HG03558 (cell line): Measurements from ENCODE around the gene CEP20.
"Not testable (repeated sequence)": the region's sequence is repeated elsewhere in the genome, so short reads cannot be mapped to it uniquely, and the experiment has no call there.

Experiments used
- ATAC-seq: cut with Tn5 transposase; IDR thresholded peaks from one replicate; pipeline ENCODE4 v1.9.1; 2021; ENCODE audit warnings: moderate number of reproducible peaks; ENCODE audit not compliant: unreplicated experiment; ENCODE audit errors: extremely low read depth

The CEP20 gene

DNA sequence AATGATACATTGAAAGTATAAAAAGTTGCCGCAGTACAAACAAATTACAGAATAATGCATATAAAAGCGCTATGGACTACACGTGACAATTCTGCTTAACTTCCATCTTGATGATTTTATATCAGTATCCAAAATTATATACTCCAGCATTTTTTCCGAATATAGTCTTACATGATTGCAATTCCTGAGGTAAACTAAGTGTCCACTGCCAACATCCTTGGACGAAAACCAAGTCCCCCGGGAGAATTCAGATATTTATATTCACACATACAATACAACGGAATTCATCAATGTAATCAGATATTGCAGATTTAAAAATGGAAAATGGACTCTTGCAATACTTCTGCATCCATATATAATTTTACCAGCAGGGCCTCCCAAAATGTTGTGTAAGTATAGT lies 22.7 kb downstream of the CEP20 start:
- no peak for ATAC-seq

DNA sequence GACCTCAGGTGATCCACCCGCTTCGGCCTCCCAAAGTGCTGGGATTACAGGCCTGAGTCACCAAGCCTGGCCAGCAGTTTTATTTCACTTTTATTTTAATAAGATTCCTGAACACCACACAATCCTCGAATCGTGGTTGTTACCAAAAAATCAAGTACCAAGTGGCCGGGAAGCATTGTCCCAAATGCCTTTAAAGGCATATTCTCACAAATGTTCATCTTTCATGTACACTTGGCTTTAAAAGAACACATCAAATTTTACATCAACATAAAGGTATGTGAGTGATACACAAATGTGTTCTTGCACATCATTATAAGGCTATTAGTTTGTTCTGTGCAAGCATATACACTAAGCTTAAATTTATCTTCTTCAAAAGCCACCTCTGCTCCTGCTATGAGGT lies 23.5 kb downstream of the CEP20 start:
- no peak for ATAC-seq

DNA sequence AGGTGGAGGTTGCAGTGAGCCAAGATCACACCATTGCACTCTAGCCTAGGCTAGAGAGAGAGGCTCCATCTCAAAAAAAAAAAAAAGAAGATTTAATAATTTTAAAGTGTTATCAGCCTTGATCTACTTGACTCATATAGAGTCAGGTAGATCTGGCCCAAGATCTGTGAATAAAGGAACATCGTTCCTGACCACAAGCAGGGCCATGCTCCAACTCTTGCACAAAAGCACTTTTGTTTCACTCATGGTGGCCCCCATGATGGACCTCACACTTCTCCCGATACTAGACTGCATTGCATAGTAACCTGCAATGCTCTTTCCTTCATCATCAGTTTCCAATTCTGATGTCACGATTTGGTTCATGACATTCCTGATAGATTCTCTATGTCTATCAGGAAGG lies 26.4 kb downstream of the CEP20 start:
- ATAC-seq = no peak

DNA sequence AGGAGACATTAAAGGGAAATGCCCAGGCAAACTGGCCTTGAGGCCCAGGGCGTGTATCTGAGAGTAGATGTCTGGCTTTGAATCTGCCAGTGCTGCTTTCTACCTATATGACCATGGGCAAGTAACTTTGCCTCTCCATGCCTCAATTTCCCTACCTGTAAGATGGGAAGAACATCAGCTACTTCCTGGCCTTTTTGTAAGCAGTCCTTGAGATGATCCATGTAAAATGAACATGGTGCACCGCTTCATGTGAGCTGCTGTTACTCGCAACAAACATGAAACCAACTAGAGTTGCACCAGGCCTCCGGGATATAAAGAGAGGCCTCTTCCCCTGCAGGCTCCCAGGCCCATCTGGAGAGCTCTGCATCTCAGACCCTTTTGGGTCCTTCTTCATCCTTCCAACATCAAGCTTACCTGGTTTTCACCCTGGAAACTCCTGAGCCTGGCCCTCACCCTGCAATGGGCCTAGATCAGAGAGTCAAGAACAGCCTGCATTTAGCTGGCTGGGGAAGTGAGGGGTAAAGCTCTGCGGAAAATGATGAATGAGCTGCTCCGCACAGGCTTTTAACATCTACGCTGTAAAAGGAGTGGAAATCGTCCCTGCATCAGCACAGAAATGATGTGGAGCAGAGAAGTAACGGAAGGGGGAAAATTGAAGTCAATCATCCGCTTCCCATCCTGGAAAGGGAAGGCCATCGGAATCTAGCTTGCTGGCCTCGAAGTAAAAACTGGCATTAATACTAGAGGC lies 29.3 kb downstream of the CEP20 start:
- ATAC-seq = no peak

DNA sequence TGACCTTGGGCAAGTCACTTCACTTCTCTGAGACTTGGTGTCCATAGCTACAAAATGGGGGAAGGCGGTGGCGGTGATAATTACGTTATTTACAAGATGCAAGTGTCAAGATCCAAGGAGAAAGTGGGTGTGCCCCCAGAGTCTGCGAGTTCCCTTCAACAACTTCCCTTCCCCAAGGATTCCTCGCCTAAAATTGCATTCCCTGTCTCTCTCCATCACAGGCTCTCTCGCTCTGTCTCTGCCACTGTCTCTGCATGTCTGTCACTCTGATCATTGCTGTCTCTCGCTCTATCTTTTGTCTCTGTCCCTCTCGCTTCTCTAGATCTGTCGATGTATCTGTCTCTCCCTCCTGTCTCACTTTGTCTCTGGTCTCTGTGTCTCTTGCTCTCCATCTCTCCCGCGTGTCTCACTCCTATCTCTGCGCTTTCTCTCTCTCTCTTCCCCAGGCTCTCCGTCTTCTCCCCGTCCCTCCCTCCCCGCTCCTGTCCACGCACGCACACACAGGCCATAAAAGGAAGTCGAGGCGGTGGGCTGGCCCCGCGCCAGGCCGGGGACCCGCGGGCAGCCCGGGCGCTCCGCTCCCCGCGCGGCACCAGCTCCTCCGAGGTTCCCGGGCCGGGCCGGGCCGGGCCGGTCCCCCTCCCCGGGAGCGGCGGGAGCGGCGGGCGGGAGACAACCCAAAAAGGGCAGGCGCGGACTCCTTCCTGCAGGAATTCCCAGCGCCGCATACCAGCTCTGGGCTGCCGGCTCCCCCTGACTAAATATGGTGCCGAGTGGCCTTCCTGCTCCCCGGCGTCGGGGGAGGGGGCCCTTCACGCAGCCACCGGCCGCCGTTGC lies 30.5 kb downstream of the CEP20 start:
- ATAC-seq = no peak

DNA sequence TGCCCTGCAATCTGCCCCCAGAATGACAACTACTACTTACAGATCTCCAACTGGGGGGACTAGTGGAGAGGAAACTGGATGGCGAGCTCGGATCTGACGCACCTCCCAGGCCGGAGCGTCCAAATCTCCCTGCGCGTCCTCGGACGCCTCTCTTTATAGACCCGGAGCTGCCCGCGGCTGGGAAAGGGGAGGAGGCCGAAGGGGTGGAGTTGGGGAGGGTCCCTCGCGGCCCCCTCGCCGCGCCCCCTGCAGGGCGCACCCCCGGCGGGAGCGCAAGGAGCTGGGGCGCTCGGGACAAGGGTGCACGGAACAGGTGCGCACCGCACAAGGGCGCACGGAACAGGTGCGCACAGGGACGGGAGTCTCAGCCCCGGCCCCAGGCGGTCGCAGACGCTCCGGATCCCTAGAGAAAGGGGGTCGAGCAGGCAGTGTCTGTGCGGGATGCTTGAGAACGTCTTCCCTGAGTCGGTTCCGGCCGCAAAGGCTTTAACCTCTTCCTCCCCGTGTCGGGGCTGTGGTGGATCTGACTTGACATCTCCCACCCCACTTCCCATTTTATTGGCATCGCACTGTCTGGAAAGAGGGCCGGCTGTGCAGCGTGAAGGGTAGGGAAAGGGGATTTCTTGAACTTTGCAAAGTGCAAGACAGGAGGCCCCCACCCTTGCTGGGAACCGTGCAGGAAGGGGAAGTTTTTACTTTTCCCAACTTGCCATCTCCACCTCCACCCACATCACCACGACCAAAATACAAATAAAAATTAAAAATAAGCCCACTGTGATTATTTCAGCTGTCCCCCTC lies 31.3 kb downstream of the CEP20 start, which contains the start of gene MYH11:
MYH11 (minus strand) TSS at position 128 of the 798 bp plus-strand sequence. CDS start 18,776 bp downstream, outside the sequence.
- no peak for ATAC-seq

DNA sequence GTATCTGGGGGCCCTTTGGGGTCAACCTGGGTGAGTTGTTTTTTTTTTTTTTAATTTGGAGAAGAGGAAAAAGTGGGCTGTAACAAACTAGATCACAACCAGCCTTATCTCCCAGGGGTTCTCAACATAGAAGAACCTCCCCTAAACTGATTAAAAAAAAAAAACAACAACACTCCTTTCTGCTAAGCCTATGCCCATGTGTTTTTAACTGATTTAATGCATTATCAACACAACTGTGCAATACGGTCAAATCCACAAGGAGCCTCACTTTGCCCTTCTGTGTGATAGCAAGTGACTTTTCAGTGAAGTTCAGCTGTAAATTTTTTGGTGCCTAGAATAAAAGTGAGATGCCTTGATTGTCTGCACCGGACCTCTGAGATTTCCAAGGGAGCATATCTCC lies 32.2 kb downstream of the CEP20 start:
- ATAC-seq = no peak

DNA sequence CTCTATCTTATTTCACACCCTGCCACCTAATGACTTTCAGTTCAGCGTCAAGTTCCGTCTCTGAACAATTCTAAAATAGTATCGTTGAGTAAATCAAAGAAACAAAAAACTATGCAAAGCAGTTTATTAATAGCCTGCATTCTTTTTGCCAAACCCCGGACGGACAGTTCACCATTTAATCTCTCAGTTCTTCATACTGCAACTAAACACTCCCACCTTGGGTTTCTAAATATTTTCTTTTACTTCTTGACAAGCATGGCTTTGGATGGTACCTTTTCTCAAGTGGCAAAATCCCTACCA lies 32.7 kb downstream of the CEP20 start:
- ATAC-seq = peak; percentile 69

DNA sequence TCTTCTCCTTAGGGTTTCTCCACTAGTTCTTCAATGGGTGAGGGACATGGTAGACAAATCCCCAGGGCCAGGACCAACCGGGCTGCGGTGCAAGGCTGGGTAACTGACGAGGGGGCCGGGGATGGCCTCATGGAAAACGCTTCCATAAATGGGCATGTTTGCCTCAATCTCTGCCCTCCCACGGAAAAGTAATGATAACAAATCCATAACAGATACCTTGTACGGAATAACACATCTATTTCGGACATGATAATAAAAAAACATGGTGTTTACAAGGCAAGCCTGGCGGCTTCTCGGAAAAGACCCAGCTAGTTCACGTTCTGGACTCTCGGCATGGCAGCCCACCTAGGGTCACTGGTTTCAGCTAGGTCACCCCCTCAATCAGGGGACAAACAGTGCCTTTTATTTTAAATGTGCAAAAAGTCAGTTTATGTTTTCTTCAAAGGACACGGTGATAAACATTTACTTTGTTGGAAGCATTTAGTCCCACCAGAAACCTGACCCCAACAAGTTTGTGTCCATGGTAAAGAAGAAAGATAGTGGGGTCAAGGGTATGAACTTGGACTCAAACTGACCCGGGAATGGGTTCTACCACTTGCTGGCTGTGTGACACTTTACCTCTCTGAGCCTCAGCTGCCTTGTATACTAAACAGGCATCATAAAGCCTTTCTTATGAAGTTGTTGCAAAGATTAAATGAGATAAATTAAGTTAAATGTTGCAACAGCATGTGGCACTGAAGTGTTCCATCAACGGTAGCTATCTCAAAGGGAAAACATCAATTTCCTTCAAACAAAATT lies 33.3 kb downstream of the CEP20 start:
- ATAC-seq = no peak

DNA sequence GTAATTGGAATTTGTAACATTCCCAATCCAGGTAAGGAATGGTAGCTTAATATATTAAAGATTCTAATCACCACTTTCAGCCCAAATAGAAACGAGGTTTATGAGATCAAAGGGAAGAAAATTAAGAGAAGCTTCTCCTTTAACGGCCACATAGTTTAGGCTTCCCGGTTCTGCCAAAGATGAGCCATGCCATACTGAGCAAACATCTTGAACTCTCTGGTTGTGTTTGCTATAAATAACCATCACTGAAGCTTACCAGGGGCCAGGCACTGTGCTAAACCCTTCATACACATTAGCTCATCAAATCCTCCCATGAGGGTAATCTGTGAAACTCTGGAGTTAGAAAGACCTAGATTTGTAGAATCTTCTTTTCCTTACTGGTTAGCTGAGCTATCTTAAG lies 34.3 kb downstream of the CEP20 start:
- ATAC-seq = no peak

DNA sequence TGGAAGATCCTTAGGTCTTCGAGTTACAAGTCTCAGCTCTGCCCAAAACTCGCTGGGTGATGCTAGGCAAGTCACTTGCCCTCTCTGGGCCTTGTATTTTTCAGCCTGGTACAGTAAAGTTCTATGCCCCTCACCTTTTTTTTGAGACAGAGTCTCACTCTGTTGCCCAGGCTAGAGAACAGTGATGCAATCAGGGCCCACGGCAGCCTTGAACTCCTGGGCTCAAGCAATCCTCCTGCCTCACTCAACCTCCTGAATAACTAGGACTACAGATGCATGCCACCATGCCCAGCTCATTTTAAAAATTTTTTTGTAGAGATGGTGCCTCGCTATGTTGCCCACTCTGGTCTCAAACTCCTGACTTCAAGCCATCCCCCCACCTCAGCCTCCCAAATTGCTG lies 35.4 kb downstream of the CEP20 start:
- ATAC-seq = no peak

DNA sequence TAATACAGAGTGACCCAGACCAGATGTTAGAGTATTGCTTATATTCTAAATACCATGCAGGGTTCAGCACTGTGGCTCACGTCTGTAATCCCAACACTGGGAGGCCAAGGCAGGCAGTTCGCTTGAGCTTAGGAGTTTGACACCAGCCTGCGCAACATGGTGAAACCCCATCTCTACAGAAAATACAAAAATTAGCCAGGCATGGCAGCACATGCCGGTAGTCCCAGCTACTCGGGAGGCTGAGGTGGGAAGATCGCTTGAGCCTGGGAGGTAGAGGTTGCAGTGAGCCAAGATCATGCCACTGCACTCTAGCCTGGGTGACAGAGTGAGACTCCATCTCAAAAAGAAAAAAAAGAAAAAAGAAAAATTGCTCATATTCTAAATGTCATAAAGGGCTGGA lies 37.8 kb downstream of the CEP20 start:
- ATAC-seq = not testable (repeated sequence)

DNA sequence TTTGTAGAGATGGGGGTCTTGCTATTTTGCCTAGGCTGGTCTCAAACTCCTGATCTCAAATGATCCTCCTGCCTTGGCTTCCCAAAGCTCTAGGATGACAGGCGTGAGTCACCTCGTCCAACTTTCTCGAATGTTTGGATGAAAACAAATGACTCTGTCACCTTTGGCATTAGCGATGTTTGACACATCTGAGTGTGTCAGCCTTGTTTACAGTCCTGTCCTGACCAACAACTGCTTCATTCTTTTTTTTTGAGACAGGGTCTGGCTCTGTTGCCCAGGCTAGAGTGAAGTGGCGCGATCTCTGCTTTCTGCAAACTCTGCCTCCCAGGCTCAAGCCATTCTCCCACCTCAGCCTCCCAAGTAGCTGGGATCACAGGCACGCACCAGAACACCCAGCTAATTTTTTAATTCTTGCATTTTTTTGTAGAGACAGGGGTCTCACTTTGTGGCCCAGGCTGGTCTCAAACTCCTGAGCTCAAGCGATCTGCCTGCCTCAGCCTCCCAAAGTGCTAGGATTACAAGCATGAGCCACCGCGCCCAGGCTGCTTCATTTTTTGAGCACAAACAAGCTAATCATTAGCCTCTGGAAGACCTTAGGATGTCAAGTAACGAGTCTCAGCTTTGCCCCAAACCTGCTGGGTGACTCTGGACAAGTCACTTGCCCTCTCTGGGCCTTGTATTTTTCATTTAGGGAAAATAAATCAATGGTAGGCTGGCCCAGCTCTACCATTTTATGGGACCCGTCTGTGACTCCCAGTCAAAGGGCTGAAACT lies 39.0 kb downstream of the CEP20 start:
- no peak for ATAC-seq

DNA sequence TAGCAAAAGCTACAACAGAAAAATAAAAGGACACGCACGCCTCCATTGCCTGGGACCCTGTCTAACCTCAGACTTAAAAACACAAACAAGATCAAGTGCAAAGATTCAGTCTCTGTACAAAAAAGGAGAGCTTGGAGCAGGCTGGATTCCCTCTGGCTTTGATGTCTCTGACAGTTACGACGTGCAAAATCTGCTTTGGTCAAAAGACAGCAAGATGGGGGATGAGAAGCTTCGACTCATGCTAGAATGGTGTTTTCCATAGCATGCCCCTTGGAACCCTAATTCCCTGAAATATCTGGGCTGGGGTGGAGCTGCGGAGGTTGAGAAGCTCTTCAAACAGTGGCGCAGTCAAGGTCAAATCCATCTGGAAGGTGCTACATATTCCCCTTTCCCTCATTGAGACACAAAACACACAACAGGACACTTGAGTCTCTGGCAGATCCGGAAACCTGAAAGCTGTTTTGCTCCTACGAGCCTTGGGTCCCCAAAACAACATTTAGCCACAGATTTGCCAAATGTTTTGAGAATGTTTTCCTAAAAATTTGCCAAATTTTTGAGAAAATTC lies 40.7 kb downstream of the CEP20 start:
- no peak for ATAC-seq

DNA sequence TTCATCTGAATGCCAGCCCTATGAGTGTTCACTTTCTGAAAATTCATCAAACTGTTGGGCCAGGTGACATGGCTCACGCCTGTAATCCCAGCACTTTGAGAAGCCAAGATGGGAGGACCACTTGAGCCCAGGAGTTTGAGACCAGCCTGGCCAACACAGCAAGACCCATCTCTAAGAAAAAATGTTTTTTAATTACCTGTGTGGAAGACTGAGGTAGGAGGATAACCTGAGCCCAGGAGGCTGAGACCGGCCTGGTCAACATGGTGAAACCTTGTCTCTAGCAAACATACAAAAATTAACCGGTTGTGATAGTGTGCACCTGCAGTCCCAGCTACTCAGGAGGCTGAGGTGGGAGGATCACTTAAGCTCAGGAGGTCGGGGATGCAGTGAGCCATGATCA lies 41.9 kb downstream of the CEP20 start:
- no peak for ATAC-seq

DNA sequence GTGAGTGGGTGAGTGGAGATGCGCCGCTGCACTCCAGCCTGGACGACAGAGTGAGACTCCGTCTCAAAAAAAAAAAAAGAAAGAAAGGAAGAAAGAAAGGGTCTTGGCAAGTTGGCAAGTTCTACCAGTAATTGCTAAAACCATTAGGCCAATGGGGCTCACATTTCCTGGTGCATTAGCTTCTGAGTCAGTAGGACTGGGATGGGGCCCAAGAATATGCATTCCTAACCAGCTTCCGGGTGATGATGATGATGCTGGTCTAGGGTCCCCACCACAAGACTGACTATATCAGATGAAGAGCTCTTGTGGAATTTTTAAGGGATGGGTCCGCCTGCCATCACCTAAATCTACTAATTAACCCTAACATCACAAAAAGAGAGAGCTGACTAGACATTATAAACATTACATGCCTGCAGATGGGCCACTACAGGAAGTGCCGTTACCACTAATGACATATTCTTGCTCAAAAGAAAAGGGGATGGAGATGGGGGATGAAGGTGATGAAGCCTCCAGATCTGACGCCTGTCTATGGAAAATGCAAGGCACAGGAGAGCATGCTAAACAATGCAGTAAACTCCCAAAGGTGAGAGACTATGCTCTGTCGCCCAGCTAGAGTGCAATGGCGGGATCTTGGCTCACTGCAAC lies 44.6 kb downstream of the CEP20 start:
- ATAC-seq = no peak

DNA sequence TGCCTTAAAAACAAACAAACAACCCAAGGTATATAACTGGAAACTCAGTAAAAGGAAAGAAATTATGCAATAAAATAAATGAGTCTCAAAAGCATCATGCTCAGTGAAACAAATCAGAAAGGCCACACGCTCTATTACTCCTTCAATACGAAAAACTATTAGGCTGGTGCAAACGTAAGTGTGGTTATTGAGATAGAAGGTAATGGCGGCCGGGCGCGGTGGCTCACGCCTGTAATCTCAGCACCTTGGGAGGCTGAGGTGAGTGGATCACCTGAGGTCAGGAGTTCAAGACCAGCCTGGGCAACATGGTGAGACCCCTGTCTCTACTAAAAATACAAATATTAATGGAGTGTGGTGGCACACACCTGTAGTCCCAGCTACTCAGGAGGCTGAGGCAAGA lies 49.2 kb downstream of the CEP20 start:
- not testable (repeated sequence) for ATAC-seq

DNA sequence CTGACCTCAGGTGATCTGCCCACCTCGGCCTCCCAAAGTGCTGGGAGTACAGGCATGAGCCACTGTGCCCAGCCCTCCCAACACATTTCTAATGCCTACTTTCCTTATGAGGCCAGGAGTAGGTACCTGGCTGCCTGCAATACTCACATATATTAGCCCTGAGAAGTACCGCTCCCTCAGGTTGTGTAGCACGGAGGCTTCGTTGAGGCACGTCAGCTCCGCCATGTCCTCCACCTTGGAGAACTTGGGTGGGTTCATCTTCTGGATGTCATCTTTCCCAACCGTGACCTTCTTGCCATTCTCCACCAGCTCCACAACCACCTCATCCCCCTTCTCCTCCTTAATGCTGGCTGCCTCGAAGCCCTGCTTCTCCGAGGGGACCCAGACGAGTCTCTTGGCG lies 50.6 kb downstream of the CEP20 start:
- ATAC-seq = no peak
